Upper lobe of left lung (tissue), 4 donors: Measurements from ENCODE around the gene HPS3.
"Not testable (repeated sequence)": the region's sequence is repeated elsewhere in the genome, so short reads cannot be mapped to it uniquely, and the experiment has no call there.

Experiments used
- POLR2A ChIP-seq, 4 donors: fragments of 450-650 bp; IDR thresholded peaks; one replicate each; pipeline ENCODE4 v1.5.1; 2016 to 2017; ENCODE audit warnings: antibody characterized with exemption in 4 of 4, mild to moderate bottlenecking in 2 of 4
- TF ChIP-seq, protein P1 (sequence below), 6 experiments: fragments of 450-650 bp in 4 of 6; fragments of 200-600 bp in 2 of 6; sonication (generic) in 2 of 6; IDR thresholded peaks; one replicate each; pipeline ENCODE4 v1.5.1; 2016 to 2019; ENCODE audit warnings: antibody characterized with exemption in 6 of 6

DNA sequence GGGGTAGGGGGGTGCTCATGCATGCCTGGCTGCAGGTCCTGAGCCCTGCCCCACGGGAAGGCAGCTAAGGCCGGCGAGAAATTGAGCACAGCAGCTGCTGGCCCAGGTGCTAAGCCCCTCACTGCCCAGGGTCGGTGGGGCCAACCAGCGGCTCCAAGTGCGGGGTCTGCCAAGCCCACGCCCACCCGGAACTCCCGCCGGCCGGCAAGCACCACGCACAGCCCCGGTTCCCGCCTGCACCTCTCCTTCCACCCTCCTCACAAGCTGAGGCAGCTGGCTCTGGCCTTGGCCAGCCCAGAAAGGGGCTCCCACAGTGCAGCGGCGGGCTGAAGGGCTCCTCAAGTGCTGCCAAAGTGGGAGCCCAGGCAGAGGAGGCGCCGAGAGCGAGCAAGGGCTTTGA, 31.5 kb upstream of the HPS3 start:
- TF ChIP-seq, protein P1, sequence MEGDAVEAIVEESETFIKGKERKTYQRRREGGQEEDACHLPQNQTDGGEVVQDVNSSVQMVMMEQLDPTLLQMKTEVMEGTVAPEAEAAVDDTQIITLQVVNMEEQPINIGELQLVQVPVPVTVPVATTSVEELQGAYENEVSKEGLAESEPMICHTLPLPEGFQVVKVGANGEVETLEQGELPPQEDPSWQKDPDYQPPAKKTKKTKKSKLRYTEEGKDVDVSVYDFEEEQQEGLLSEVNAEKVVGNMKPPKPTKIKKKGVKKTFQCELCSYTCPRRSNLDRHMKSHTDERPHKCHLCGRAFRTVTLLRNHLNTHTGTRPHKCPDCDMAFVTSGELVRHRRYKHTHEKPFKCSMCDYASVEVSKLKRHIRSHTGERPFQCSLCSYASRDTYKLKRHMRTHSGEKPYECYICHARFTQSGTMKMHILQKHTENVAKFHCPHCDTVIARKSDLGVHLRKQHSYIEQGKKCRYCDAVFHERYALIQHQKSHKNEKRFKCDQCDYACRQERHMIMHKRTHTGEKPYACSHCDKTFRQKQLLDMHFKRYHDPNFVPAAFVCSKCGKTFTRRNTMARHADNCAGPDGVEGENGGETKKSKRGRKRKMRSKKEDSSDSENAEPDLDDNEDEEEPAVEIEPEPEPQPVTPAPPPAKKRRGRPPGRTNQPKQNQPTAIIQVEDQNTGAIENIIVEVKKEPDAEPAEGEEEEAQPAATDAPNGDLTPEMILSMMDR (IDR thresholded peaks at IDR 0.05) = not testable (repeated sequence)
- not testable (repeated sequence) for TF ChIP-seq POLR2A (IDR thresholded peaks at IDR 0.05)
